GM12874 (cell line): ENCODE measurements around the gene NEK8.

Source experiments
- TF ChIP-seq, protein P1 (sequence below): IDR thresholded peaks from 2 replicates; pipeline ENCODE4 v1.5.1; 2011; ENCODE audit warnings: low read depth, mild to moderate bottlenecking, control low read depth, low read length, moderate library complexity; ENCODE audit not compliant: insufficient read depth

The NEK8 gene

DNA sequence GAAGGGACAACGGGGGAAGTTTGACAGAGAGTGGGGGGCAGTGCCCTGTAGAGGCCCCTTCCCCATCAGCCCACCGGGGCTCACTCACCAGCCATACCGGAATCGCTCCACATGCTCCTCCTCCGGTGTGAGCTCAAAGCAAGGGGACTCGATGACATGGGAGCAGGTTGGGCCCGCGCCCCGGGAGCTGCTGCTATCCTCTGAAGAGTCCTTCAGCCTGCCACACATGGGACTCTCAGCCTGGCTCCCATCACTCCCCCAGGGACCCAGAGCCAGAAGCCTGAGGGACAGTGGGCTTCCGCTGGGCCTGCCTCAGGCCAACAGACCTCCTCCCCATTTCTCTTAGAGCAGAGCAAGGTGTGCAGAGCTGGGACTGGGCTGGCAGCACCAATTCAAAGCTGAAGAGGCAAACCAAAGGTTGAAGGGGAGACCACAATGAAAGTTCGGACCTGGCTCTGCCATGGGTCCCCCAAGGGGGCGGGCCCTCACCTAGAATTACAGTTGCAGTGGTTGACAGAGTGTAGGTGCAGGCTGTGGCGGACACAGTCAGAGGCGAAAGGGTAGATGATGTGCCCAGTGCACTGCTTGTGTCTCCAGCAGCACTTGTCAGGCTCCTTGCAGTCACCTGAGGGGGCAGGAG is 24.2 kb upstream of the NEK8 start:
- TF ChIP-seq, protein P1, sequence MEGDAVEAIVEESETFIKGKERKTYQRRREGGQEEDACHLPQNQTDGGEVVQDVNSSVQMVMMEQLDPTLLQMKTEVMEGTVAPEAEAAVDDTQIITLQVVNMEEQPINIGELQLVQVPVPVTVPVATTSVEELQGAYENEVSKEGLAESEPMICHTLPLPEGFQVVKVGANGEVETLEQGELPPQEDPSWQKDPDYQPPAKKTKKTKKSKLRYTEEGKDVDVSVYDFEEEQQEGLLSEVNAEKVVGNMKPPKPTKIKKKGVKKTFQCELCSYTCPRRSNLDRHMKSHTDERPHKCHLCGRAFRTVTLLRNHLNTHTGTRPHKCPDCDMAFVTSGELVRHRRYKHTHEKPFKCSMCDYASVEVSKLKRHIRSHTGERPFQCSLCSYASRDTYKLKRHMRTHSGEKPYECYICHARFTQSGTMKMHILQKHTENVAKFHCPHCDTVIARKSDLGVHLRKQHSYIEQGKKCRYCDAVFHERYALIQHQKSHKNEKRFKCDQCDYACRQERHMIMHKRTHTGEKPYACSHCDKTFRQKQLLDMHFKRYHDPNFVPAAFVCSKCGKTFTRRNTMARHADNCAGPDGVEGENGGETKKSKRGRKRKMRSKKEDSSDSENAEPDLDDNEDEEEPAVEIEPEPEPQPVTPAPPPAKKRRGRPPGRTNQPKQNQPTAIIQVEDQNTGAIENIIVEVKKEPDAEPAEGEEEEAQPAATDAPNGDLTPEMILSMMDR, result no peak

DNA sequence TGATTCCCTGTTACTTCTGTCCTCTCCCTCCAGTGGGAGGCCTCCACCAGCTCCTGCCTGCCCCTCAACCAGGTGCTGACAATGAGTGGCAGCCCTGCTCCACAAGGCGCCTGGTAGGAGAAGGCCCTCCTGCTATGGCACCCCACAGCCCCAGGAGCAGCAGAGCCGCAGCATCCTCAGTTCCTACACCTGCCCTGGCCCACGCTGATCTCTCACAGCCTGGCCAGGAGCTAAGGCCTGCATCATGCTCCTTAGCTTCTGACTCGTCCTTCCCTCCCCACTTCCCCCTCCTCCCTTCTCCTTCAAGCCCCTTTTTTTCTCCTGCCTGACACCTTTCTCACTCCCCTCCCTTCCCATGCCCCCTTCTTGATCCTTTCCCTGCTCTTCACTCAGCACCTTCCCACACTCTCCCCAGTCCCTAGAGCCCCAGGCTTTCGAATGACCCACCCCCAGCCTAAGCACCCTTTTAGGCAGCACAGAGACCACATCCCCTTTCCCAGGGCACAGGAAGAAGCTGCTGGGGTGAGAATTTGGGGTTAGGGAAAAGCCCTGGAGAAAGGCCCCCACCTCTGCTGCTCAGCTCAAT is 23.4 kb upstream of the NEK8 start:
- TF ChIP-seq, protein P1, result no peak

DNA sequence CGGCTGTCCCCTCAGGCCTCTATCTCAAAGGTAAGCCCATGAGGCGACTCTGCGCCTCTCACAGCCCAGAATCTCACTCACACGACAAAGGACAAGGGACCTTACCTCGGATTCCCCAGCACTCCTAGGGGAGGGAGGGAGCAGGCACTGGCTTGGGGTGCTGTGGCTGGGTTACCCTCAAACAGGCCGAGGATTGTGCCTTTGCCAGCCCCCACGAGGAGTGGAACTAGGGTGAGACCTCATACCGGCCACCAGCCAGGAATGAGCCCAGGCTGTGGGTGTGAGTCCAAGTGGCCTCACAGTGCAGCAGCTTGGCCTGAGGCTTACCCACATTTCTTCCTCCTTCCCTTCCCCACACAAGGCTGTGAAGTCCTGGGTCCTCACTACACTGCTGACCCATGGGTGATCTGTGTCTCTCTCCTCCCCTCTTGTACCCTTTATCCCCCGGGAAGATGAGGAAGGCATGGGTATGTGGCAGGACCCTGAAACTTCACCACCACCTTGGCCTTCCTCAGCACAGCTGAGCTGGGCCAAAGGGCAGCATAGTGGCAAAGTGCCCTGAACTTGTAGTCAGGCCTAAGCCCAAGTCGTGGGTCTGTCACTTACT is 22.8 kb upstream of the NEK8 start:
- TF ChIP-seq, protein P1, result no peak

DNA sequence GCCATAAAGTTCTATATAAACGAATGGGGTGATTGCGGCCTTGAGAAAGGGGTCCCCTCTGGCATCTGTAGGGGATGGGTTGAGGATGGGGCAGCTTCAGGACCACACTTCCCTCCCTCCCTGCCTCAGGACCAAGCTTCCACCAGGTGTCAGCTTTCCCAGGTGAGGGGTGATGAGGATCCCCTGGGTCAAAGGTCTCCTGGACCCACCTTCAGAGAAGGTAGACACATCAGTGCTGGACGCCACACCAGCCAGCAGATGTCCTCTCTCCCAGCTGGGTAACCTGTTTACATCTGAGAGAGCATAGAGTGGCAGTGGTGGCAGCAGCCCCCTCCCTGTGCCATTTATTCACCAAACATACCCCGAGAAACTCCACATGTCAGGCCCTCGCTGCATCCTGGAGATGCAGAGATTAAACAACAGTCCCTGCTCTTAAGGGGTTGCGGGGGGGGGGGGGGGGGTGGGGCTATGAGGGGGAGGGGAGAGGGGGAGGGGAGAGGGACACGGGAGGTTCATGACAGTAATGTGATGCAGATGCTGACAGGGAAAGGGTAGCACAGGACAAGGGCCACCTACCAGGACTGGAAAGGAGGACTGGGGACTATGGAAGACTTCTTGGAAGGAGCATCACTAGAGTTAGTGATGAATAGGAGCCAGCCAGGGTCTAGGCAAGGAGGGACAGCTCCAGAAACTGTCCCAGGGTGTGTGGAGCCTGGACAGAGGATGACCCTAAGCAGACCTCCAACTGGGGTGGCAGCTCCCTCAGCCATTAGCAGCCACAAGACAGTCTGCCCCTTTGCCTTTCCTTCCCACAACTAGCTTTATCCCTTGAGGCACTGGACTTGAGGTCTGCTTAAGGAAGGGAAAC is 21.9 kb upstream of the NEK8 start:
- TF ChIP-seq, protein P1, result no peak

DNA sequence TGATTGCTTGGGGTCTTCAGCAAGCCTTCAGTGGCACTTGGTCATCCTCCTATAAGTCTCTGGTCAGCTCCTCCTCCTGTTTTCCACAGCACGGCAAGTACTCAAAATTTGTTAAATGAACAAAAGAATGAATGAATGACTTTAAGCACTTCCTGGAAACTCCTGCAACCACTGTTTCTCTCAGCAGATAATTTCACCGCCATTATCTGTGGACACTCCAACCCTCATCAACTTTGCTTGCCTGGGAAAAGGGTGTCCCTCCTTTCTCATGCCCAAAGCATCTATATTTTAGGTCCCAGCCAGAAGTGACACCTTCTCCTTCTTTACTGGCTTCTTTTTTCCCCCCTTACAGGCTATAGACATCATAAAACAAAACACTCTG is 21.3 kb upstream of the NEK8 start:
- TF ChIP-seq, protein P1, result no peak

DNA sequence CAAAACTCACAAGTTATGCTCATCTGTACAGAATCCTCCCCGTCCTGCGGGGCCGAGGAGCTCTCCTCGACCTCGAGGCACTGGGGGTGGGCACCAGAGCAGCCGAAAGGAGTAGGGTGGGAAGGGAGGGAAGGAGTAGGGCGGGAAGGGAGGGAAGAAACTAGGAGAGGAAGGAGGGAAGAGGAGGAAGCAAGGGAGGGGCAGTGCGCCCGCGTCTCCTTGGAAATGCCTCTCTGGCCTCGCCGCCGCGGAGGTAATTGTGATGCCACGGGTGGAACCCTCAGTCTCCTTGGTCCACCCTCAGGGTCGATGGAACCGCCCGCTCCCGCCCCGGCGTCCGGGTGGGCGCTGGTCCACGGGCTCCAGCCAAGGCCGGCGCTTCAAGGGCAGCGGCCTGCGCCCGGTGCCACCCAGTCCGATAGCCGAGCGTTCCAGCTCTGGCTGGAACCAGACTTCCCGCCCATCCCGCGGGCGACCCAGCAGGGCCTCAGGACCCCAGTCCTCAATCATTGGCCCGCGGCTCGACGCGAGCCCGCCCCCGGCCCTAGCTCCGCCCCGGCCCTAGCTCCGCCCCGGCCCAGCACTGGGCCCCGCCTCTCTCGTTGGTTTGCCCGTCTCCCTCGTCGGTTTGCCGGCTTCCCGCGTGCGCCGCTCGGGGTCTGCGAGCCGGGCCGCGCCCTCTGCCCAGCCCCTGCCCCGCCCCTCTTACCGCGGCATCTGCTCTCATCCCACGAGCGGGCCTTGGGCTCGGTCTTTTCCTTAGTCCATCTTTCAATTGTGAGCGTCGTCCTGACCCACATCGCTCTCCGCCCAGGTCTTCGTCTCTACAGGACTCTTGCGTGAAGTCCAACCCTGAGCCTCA is 17.5 kb upstream of the NEK8 start:
- TF ChIP-seq, protein P1, result no peak
